Bronchial epithelial cell (primary cell): ENCODE data around the gene TDP1. TPM values are rescaled to one million over a fixed set of nuclear protein-coding genes. Genes with fewer than 3 reads are reported as not detected.

Source experiments
- DNase-seq: peaks from one replicate; pipeline ENCODE4 v3.0.0-alpha.2; 2010; ENCODE audit warnings: low read depth
- FAIRE-seq: peaks from 2 replicates; lab custom pipeline; 2011; peaks lifted over from hg19 to GRCh38; lab: Jason Lieb, UNC
- H3K27me3 ChIP-seq: 2 replicates; pipeline ENCODE4 v1.5.1; 2011; ENCODE audit warnings: low read length; ENCODE audit not compliant: control insufficient read depth, insufficient read depth
- H3K36me3 ChIP-seq: 2 replicates; pipeline ENCODE4 v1.5.1; 2011; ENCODE audit warnings: low read length; ENCODE audit not compliant: control insufficient read depth, insufficient read depth
- H3K4me3 ChIP-seq: 2 replicates; pipeline ENCODE4 v1.5.1; 2011; ENCODE audit warnings: mild to moderate bottlenecking, low read depth, low read length, control low read depth
- total RNA-seq: library from RNA; depleted of rRNA; stranded (reverse); fragments of >200 nt; gene quantifications from 2 replicates; pipeline ENCODE4 v1.2.1, GENCODE V29; 2014
- TF ChIP-seq, protein P1 (sequence below): IDR thresholded peaks from 2 replicates; pipeline ENCODE4 v1.5.1; 2011; ENCODE audit warnings: mild to moderate bottlenecking, moderate library complexity, low read length, control low read depth, inconsistent platforms; ENCODE audit not compliant: insufficient read depth, severe bottlenecking

The TDP1 gene
- total RNA-seq = 13.2 and 17.2 TPM in 2 replicates

DNA sequence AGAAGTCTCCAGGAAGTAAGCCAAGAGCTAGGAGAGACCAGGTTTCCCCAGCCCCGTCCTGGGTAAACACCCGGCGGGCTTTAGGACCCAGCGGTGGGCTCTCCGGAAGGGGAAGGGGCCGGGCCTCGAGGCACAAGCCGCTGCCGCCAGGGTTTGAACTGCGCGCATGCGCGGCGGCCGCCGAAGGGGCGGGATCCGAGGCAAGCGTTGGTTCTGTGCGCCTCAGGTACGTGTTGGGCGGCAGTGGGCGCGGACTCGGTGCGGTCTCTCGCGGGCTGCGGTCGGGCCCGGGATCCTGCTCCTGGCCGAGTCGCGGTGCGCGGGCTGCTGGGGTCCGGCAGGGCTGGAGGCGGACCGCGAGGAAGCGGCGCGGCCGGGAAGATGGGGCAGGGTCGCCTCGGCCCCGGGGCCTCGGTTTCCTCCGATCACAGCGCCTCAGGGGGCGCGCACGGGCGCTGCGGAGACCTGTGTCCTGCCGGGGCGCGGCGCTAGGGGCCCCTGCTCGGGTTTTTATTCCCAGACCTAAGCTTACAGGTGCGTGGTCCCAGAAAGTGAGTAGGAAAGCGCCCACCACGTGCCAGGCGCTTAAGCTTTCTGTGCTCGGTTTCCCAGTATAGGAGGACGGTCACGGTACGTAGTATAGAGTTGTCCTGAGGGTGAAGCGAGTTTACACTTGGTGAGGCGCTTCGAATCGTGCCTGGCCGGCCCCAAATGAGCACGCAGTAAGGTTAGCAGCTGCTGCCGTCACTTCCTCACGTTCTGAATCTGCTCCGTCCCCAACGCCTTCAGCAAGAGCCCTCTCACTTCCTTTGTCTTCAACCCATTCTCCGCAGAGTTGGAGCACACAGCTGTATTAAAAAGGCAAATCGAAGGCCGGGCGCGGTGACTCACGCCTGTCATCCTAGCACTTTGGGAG lies at the start of gene TDP1:
TDP1 (plus strand) TSS at position 183 of the 916 bp plus-strand sequence. CDS start 7,188 bp downstream, outside the sequence.
- Histone ChIP-seq H3K27me3 (no peaks in the 10 kb centered on the region), H3K4me3 (peak within 1 kb of the TSS; percentile 69), H3K36me3 (peaks cover 9% of the 10 kb centered on the region)
- FAIRE-seq (no peak), DNase-seq (peak; percentile 89)
- TF ChIP-seq, protein P1, sequence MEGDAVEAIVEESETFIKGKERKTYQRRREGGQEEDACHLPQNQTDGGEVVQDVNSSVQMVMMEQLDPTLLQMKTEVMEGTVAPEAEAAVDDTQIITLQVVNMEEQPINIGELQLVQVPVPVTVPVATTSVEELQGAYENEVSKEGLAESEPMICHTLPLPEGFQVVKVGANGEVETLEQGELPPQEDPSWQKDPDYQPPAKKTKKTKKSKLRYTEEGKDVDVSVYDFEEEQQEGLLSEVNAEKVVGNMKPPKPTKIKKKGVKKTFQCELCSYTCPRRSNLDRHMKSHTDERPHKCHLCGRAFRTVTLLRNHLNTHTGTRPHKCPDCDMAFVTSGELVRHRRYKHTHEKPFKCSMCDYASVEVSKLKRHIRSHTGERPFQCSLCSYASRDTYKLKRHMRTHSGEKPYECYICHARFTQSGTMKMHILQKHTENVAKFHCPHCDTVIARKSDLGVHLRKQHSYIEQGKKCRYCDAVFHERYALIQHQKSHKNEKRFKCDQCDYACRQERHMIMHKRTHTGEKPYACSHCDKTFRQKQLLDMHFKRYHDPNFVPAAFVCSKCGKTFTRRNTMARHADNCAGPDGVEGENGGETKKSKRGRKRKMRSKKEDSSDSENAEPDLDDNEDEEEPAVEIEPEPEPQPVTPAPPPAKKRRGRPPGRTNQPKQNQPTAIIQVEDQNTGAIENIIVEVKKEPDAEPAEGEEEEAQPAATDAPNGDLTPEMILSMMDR = peak; percentile 11

DNA sequence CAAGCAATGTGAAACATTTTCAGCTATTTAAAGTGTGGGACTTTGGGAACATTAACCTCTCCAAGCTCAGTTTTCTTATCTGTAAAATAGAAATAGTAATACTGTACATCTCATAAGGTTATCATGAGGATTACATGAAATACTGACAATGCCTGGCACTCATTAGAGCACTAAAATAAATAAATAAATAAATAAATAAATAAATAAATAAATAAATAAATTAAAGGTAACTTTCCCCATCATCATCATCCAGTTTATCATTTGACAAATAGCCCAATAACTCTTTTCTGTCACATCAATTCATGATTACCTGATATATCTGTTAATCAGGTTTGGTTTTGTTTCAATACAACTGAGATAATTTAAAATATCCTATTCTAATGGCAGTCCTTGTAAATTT lies 49.7 kb upstream of the TDP1 start:
- H3K4me3 ChIP-seq = no peak overlapping the region
- DNase-seq (no peak), FAIRE-seq (no peak)

DNA sequence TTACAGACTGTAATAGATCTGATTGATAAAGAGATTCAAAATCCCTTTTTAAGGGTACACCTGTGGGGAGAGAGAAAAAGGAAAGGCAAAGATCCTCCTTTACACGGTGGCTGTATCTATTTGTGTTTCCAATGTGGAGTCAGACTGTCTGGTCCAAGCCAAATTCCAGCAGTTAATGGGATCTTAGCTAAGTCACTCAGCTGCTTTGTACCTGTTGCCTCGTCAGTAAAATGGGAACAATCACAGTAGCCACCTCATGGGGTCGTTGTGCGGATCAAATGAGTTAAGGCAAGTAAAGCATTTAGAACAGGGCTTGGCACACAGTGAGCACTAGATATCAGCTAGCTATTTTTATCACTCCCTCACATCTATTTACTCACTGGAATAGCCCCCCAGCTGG lies 48.1 kb upstream of the TDP1 start:
- FAIRE-seq (no peak), DNase-seq (no peak)
- TF ChIP-seq, protein P1 = no peak

More for the DNA sequence above, 49.7 kb upstream of the TDP1 start:
- H3K36me3 ChIP-seq = no peaks in the 10 kb centered on the region
- H3K27me3 ChIP-seq = no peaks in the 10 kb centered on the region
- TF ChIP-seq, protein P1 = no peak

DNA sequence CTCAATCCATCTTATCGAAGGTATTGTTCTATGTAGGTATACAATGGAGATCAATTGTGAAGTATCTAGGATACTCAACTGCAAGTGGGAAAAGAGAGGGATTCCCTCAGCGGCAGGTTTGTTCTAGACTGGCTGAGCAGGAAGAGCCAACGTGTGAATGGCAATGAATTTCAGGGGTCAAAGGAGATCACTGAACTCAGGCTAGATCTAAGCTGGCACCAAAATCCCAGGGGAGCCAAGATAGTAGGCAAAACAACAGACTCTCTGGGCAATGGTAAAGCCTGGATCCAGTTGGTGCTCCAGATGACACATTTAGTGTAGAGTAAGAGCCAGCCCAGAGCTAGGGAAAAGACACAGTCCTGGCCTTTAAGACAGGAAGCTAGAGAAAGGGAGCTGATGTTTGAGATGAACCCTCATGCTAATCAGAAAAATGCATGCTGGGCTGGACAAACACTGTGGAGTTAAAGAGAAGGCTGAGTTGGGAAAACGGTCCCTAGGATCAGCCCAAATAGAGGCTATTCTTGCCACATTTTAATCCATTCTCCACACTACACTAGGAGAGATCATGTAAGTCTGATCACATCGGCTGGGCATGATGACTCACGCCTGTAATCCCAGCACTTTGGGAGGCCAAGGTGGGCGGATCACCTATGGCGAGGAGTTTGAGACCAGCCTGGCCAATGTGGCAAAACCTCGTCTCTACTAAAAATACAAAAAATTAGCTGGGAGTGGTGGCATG lies 46.8 kb upstream of the TDP1 start:
- DNase-seq = no peak
- Histone ChIP-seq H3K36me3 (no peaks in the 10 kb centered on the region), H3K4me3 (no peak overlapping the region), H3K27me3 (no peaks in the 10 kb centered on the region)
- TF ChIP-seq, protein P1 = no peak
- FAIRE-seq = no peak

More for the DNA sequence above, 48.1 kb upstream of the TDP1 start:
- H3K4me3 ChIP-seq = no peak overlapping the region
- H3K36me3 ChIP-seq = no peaks in the 10 kb centered on the region
- H3K27me3 ChIP-seq = no peaks in the 10 kb centered on the region

DNA sequence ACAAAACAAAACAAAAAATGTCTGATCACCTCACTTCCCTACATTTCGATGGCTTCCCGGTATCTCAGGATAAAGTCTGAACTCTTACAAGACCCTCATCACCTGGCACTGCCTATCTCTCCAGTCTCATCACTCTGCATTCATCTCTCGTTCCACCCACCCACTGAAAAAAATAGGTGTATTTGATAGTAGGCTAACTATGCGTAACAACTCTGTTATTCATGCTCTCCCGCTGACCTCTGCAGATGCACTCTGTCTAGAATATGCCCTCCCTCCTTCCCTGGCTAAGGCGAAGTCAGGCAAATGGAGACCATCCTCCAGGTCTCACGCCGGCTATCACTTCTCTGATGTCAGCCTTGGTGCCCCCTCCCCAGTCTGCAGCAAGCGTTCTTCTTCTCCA lies 46.1 kb upstream of the TDP1 start:
- no peaks in the 10 kb centered on the region for H3K27me3 ChIP-seq
- DNase-seq (no peak), FAIRE-seq (no peak)
- H3K36me3 ChIP-seq = no peaks in the 10 kb centered on the region
- TF ChIP-seq, protein P1 = no peak
- no peak overlapping the region for H3K4me3 ChIP-seq
